Stimulated activated naive CD8-positive, alpha-beta T cell treated with anti-CD3 and anti-CD28 coated beads, Interleukin-15, Interleukin-2, amounts not matched to agents 100 U/mL and 50 U/mL, for 24 hours (primary cell): ENCODE results near the gene NR5A2.
"Not testable (repeated sequence)": the region's sequence is repeated elsewhere in the genome, so short reads cannot be mapped to it uniquely, and the experiment has no call there.

ENCODE experiments used
- ATAC-seq: fragments of 150-1000 bp; cut with Tn5 transposase; one replicate; pipeline ENCODE4 v1.10.0; 2021
- DNase-seq: peaks from one replicate; pipeline ENCODE4 v3.0.0; 2021

Gene NR5A2

DNA sequence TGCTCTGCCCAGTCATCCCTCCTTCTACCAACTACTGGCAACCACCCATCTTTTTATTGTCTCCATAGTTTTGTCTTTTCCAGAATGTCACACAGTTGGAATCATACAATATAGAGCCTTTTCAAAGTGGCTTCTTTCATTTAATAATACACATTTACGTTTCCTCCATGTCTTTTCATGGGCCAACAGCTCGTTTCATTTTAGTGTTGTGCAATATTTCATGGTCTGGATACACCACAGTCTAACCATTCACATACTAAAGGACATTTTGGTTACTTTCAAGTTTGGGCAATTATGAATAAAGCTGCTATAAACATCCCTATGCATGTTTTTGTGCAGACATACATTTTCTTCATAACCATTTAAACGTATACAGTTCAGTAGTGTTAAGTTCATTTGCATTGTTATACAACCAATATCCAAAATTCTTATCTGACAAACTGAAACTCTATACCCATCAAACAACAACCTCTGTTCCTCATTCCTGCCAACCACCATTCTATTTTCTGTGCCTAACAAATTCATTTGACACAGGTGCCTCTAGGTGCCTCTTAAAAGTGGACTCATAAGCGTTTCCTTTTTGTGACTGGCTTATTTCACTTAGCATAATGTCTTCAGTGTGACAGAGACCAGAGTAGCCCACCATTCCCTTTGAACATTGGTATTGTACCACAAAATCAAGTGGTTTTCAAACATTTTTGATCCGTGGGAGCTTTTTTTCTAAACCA lies 138.1 kb downstream of the NR5A2 start:
- no peak for ATAC-seq

DNA sequence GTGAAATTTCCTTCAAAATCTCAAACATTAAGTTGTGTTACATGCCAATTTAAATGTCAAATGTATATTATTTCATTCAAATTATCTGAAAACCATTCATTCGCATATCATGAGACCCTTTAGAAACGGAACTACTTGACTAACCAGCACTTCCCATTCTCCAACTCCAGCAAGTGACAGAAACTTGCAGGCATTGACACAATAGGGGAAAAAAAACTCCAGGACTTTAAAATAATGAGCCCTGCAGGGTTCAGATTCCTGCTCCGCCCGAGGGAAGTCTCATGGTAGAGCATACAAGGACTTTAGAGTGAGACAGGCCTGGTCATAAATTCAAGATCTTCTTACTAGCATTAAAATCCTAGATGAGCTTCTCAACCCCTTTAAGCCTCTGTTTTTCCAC lies 138.9 kb downstream of the NR5A2 start:
- ATAC-seq (no peak), DNase-seq (no peak)

More for the DNA sequence above, 138.1 kb downstream of the NR5A2 start:
- no peak for DNase-seq

DNA sequence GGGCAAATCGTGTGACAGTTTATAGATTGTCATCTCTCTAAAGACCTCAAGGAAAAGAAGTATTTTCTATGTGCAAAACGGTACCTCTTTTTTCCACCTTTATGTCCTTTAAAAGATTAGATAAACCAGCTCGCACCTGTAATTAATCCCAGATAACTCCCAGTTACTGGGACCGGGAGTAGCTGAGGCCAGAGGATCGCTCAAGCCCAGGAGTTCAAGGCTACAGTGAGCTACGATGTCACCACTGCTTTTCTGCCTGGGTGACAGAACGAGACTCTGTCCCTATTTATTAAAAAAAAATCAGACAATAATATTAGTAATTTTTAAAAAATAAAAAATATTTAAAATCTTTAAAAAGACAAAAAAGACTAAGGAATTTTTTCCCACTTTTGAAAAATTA lies 141.4 kb downstream of the NR5A2 start:
- DNase-seq: no peak
- ATAC-seq: no peak

DNA sequence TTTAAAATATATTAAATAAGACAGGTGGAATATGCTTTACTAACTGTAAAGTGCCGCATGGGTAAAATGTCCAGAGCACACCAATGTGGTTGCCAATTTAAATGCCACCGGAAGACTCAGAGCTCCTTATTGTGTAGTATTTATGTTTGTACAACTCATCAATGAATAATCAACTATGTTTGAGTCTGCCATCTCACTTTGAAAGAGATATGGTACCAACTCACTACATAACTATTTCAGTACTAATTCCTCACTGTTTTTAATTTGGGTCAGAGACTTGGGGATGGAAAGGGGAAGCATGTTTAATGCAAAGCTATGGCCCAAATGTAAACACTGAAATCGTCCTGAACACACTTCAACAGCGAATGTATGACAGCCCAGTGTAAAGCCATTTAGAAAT lies 144.8 kb downstream of the NR5A2 start:
- no peak for ATAC-seq

DNA sequence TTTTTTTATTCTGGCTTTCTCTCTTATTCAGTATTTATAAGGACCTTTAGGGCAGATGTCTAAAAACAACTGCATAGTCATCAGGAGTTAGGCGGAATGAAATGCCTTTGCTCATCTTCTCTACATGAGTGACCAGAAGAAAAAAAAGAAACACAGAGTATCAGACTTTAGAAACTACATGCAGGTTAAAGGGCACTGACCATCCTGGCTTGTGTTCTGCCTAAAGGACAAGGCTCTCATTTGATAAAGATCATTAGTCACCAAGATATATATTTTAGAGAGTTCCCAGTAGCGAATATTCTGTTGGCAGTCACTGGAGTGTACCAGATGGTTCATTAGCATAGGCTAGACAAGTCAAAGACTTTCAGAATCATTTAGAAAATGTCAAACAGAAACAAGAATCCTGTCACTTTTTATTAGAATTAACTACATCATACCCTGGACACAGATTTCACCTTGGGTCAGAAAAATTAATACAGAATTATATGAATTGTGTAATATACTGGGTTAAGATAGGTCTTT lies 145.6 kb downstream of the NR5A2 start:
- ATAC-seq: no peak
- DNase-seq: no peak

More for the DNA sequence above, 144.8 kb downstream of the NR5A2 start:
- DNase-seq: no peak

DNA sequence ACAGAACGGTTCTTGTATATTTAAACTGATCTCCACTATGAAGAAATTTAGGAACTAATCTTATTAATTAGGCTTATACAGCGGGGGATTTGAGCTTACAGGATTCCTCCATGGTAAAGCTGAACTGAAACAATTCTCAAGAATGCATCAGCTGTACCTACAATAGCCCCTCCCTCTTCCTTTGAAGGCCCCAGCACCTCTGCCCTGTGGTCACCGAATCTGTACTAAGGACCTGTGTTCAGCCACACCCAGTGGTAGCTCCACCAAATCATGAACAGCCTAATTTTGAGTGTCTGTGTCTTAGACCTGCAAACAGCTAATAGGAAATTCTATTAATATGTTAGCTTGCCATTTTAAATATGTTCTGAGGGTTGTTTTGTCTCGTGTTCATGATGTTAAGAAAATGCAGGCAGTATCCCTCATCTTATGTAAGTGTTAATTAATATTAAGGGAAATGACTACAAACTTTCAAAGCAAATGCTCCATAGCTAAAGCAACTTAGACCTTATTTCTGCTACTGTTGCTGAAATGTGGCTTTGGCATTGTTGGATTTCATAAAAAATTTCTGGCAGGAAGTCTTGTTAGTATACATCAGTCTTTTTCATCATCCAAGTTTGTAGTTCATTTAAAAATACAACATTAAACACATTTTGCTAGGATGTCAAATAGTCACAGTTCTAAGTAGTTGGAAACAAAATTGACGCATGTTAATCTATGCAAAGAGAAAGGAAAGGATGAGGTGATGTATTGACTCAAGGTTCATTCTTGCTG lies 147.2 kb downstream of the NR5A2 start:
- no peak for DNase-seq
- no peak for ATAC-seq

DNA sequence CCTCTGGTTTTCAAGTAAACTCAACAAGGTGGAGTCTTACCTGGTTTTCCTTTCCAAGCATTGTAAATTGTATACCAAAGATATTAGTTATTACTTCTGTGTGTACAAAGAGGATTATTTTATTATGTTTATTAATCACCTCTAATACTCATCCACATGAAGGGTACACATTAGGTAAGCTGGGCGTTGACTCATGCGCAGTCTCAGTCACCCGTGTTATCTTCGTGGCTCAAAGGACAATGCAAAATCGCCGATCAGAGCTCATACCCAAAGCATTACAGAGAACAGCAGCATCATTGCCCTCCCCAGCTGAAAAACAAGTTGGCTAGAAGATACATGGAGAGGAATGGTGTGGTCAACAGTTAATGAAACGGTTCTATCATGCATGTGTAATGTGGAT lies 148.7 kb downstream of the NR5A2 start:
- DNase-seq (no peak), ATAC-seq (no peak)

DNA sequence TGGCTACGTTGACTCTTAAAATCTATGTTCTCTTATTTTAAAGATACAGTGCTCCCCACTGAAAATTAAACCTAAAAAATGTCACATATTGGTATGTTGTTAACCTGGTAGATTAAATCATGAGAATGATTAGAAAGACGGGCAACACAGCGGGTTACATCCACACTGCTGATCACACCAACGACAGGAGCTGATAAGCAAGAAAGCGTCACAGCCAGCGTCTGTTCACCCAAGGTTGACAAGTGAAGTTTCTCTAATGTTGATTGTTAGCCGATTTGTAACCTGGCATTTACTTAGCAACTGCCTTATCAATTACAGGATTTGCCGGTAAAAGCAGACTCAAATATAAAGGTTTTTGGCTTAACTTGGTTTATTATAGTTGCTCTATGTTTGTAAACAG lies 149.3 kb downstream of the NR5A2 start:
- no peak for DNase-seq
- ATAC-seq: no peak

DNA sequence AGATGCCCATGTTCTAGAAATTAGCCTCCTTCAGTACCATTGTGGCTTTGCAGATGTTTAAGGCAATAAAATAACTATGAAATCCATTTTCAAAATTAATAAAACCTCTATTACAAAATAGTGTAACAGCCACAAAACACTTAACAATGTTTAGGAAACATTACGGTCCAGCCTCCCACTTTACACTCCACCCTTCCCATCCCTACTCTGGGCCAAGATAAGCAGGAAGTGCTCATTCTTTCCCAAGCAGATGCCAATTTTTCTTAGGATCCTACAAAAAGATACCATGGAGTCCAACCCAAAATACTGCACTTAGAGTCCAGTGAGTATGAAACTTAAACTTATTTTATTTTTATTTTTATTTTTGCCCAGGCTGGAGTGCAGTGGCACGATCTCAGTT lies 150.8 kb downstream of the NR5A2 start:
- DNase-seq: no peak
- ATAC-seq: no peak

DNA sequence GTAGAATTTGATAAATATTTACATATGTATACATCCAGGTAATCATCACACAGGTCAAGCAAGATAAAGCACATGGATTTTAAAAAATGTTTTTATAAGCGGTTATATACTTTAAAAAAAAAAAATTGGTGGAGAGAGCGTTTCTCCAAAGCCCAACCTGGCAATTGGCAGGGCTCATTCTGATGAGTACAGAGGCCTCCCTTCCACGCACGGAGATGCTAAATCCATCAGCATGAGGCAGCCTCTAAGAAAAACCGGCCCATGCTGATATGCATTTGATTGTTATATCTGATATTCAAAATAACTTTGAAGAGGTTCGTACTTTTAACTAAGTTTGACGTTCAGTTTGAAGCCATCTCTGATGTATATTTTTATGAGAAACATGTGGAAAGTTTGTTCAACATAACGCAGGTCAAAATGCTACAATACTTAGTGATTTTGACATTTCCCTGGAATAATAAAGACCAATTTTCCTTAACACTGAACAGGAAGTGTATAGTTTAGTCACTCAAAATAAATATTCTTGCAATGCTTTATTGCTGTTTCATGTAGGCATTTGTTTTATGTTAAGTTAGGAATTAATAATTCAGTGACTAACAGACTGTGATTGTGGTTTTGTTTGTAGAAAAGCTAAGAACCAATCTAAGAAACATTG lies 151.7 kb downstream of the NR5A2 start:
- ATAC-seq (no peak), DNase-seq (no peak)

DNA sequence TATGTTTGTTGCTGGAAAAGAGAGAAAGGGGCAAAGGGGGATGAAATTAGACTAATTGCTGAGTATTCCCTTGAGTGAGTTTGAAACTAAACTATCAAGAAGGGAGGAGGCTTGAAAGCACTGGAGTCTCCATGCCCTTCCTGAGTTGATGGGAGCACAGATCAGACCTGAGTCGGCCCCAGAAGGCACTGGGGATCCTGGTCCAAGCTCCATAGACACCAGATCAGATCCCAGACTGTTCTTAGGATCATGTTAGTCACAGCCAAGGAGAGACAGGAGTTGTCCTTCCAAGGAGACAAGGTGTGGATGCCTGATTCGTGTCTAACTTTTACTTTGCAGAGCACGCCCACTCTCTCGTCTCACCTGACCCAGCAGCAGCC lies 152.3 kb downstream of the NR5A2 start:
- DNase-seq (no peak), ATAC-seq (no peak)

DNA sequence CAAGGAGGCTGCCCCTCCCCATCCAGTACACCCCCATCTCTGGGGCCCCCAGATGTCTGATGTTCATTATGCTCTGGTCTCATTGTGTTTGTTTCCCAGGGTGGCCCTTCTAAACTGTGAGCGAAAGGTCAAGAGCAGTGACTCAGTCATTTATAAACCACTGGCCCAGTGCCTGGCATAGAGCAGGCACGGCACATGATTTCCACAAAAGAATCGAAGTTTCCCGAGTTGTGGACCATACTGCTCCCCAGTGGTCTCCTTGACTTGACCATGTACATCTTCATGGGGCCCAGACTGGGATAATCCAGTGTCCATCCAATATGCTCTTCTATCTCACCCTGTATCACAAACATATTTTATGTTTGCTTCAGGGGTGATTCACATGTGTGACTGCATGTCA lies 153.3 kb downstream of the NR5A2 start:
- ATAC-seq (peak; percentile 55), DNase-seq (no peak)

DNA sequence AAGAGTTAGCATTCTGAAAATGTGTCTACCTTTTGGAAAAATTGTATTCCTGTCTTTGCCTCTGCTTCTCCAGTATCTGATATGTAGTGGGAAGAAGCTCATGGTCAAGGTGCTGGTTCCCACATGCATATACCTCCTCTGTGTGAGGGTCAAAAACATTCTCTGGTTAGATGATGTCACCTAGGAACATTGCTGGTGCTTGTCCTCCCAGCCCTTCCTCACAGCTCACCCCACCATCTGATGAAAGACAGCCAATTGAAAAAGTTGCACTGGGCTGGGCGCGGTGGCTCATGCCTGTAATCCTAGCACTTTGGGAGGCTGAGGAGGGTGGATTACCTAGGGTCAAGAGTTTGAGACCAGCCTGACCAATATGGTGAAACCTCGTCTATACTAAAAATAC lies 154.4 kb downstream of the NR5A2 start:
- no peak for DNase-seq
- ATAC-seq: no peak

DNA sequence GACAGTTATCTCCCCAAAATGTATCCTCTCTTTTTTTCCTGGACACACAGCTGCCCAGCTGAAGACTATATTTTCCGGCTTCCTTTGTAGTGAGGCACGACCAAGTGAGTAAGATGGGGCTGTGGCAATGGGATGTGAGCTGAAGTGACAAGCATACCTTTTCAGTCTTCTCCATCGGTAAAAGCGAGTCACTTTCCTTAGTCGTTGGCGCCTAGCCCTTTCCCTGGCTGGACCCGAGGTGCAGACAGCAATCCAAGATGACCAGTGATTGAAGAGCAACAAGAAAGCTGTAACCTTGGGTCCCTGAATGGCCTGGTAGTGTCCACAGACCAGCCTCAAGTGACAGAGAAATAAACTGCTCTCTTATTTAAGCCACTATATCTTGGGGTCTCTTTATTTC lies 155.2 kb downstream of the NR5A2 start:
- DNase-seq: no peak
- no peak for ATAC-seq

DNA sequence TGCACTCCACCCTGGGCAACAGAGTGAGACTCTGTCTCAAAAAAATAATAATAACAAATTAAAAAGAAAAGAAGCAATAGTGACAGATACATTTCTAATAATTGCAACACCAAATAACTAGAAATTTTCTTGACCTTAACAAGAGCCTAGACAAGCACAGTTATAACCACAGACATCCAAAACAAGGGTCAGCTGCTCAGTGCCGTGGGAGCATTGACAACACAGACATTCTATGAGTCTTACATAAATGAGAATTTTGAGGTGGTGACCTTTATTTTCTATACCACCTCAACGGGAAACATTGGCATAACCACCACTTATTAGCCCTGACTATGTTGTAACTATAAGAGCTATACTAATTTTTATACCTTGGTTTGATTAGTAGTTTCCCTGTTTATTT lies 156.1 kb downstream of the NR5A2 start:
- no peak for ATAC-seq
- DNase-seq: no peak

DNA sequence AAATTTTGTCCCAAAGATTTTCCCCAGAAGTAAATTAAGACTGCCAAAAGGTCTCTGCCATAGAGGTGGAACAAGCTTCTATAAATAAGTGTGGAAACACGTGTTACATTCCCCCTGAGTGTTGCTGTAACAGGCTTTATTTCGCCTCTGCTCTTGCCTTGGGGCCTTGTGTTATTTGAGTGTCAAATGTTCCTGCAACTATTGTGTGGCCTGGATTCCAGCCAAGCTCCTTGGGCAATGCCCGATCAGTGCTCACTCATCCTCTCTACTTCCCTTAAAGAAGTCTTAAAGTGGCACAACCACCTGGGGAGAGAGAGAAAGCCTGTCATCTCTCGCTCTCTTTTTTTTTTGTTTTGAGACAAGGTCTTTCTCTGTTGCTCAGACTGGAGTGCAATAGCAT lies 156.7 kb downstream of the NR5A2 start:
- no peak for ATAC-seq
- DNase-seq: no peak

DNA sequence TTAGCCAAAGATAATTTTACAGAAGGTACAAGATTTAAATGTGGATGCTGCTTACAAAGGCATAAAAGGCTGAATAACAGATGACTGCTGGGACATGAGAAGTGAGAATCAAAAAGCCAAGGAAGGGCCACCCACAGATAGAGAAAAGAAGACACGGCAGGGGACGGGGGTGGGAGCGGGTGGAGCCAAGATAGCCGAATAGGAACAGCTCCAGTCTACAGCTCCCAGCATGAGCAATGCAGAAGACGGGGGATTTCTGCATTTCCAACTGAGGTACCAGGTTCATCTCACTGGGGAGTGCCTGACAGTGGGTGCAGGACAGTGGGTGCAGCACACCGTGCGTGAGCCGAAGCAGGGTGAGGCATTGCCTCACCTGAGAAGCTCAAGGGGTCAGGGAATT lies 157.7 kb downstream of the NR5A2 start:
- DNase-seq, ATAC-seq: not testable (repeated sequence)

DNA sequence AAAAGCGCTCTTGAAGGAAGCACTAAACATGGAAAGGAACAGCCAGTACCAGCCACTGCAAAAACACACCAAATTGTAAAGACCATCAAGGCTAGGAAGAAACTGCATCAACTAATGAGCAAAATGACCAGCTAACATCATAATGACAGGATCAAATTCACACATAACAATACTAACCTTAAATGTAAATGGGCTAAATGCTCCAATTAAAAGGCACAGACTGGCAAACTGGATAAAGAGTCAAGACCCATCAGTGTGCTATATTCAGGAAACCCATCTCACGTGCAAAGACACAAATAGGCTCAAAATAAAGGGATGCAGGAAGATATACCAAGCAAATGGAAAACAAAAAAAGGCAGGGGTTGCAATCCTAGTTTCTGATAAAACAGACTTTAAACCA lies 159.8 kb downstream of the NR5A2 start:
- ATAC-seq, DNase-seq: not testable (repeated sequence)

DNA sequence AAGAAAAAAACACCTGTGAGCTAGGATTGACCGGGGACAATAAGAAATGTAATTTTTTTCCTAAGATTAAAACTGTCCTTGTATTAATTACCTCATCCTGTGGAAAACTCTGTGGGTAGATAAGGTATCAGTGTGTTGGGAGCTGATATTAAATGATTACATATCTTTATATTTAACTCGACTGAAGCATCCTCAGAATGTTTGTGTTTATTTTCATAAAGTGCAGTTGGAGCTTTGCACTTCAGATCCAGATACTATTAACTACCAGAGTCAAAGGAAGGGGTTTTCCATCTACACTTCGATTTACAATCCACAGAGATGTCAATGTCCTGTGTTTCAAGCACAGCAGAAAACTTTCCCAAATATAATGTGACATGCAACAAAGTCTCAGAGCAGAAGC lies 164.5 kb downstream of the NR5A2 start:
- DNase-seq (no peak), ATAC-seq (no peak)

DNA sequence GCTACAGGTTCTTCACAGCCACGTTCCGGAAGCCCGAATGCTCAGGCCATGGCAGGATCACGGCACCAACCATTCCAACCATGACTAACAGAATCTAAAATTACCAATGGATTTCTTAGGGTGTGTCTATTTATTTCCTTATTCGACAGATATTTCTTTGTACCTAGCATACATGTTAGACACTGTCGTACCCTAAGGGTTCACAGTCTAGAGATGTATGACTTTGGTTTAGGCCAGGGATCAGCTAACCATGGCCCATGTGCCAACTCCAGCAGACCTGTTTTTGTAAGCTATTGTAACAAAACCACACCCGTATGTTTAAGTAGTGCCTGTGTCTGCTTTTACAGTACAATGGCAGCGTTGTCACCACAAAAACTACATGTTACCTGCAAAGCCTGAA lies 167.0 kb downstream of the NR5A2 start:
- no peak for ATAC-seq
- DNase-seq: no peak

DNA sequence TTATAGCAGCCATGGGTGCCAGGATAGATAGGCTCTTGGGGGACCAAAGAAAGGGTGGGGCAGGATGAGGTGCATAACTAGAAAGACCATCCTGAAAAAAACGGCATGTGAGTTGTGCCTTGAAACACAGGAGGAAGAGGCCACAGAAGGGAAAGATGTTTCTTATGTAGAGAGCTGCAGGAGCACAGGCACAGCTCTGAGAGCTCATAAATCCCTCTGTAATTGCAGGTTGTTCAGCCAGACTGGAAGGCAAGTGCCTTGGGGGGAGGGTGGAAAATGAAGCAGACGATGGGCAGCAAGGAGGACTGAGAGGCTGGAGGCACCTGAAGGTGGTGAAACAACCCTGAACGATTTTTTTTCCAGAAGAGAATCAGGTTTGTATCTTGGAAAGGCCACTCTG lies 170.7 kb downstream of the NR5A2 start:
- ATAC-seq: no peak
- no peak for DNase-seq

DNA sequence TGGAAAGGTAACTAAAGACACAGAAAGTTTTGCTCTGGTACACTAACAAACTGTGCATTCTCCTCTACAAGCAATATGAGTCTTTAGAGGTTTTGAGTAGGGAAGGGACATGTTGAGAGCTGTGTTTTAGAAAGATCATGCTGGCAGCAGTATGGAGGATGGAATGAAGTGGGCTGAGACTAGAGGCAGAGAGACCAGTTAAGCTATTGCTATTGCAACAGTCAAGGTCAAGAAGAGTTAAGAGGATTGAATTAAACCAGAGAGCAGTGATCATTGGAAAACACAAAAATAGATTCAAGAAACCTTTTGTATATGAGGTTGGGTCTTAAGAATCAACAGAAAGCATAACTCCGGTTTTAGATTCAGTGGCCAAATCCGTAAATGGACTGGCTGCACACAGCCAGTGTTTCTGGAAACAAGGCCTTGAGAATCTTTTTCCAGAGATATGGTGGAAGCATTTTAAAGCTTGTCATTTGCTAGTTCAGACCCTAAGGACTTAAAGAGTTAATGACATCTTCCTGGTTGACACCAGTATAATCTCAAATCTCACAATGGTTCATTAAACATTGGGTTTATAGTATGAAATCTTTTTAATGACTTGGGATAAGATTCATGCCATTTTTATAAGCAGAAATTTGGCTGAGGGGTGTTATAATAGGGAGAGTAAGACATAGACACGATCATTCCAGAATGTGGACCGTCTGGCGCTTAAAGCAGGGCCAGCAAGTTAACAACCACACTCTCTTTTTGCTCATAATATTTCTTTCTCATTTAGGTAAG lies 177.9 kb downstream of the NR5A2 start:
- ATAC-seq (no peak), DNase-seq (no peak)
